Naive thymus-derived CD4-positive, alpha-beta T cell (primary cell): ENCODE data around the gene ZFAND3. TPM values are rescaled to one million over a fixed set of nuclear protein-coding genes. Genes with fewer than 3 reads are reported as not detected.

ENCODE experiments used
- ATAC-seq: fragments of 150-1000 bp; cut with Tn5 transposase; 2 replicates; pipeline ENCODE4 v1.10.0; 2021; ENCODE audit warnings: mild to moderate bottlenecking, moderate library complexity
- CTCF ChIA-PET: fragments of 350-600 bp; sonication (Branson Sonifier 250); formaldehyde crosslinking; loops from one replicate; lab custom pipeline; 2021; ENCODE audit warnings: antibody characterized with exemption; lab: Charles Lee
- POLR2A ChIA-PET: fragments of 350-600 bp; sonication (Branson Sonifier 250); formaldehyde crosslinking; loops from one replicate; lab custom pipeline; 2021; ENCODE audit warnings: antibody characterized with exemption, inconsistent platforms; lab: Charles Lee
- DNase-seq, 9 donors: peaks; one replicate each; pipeline versions ENCODE4 v3.0.0 to v3.0.0-alpha.2; 2020 to 2022; ENCODE audit warnings: mixed read lengths in 1 of 9
- H3K27ac ChIP-seq: one replicate; pipeline ENCODE4 v1.7.0; 2013; ENCODE audit warnings: mild to moderate bottlenecking, low read depth, low read length, moderate library complexity
- H3K27me3 ChIP-seq, 2 donors: one replicate each; pipeline ENCODE4 v1.7.0; 2013; ENCODE audit warnings: low read length in 2 of 2, mild to moderate bottlenecking in 2 of 2, moderate library complexity in 2 of 2; ENCODE audit not compliant: control insufficient read depth in 2 of 2, insufficient read depth in 2 of 2
- H3K36me3 ChIP-seq, 3 experiments: 1 replicate in 2 of 3; 2 replicates in 1 of 3; pipeline ENCODE4 v1.7.0; 2013; ENCODE audit warnings: low read length in 3 of 3, mild to moderate bottlenecking in 3 of 3, moderate library complexity in 1 of 3; ENCODE audit not compliant: insufficient read depth in 3 of 3, control insufficient read depth in 2 of 3
- H3K4me1 ChIP-seq, 2 donors: one replicate each; pipeline ENCODE4 v1.7.0; 2013; ENCODE audit warnings: low read length in 2 of 2, mild to moderate bottlenecking in 2 of 2, moderate library complexity in 1 of 2; ENCODE audit not compliant: control insufficient read depth in 2 of 2, insufficient read depth in 2 of 2
- H3K4me3 ChIP-seq: 2 replicates; pipeline ENCODE4 v1.7.0; 2013; ENCODE audit warnings: mild to moderate bottlenecking, low read length
- H3K9me3 ChIP-seq, 3 experiments: 1 replicate in 2 of 3; 2 replicates in 1 of 3; pipeline ENCODE4 v1.7.0; 2013; ENCODE audit warnings: low read length in 3 of 3; ENCODE audit not compliant: control insufficient read depth in 2 of 3
- H3K27ac Mint-ChIP-seq, 9 donors: one replicate each; pipeline ENCODE4 v1.8.0; 2020 to 2022; ENCODE audit warnings: mixed read lengths in 9 of 9, mild to moderate bottlenecking in 8 of 9, moderate library complexity in 5 of 9, inconsistent platforms in 2 of 9
- H3K27me3 Mint-ChIP-seq, 5 donors: one replicate each; pipeline ENCODE4 v1.8.0; 2021 to 2022; ENCODE audit warnings: mixed read lengths in 5 of 5, mild to moderate bottlenecking in 1 of 5
- H3K36me3 Mint-ChIP-seq, 5 donors: one replicate each; pipeline ENCODE4 v1.8.0; 2020 to 2022; ENCODE audit warnings: mixed read lengths in 5 of 5, mild to moderate bottlenecking in 3 of 5, inconsistent platforms in 1 of 5
- H3K4me1 Mint-ChIP-seq, 7 donors: one replicate each; pipeline ENCODE4 v1.8.0; 2020 to 2022; ENCODE audit warnings: mixed read lengths in 7 of 7, mild to moderate bottlenecking in 3 of 7, inconsistent platforms in 1 of 7
- H3K4me3 Mint-ChIP-seq, 10 donors: one replicate each; pipeline ENCODE4 v1.8.0; 2020 to 2022; ENCODE audit warnings: mild to moderate bottlenecking in 10 of 10, mixed read lengths in 10 of 10, moderate library complexity in 6 of 10, inconsistent platforms in 2 of 10
- H3K9me3 Mint-ChIP-seq, 11 donors: one replicate each; pipeline ENCODE4 v1.8.0; 2020 to 2022; ENCODE audit warnings: mixed read lengths in 11 of 11, mild to moderate bottlenecking in 4 of 11, inconsistent platforms in 1 of 11, moderate library complexity in 1 of 11
- intact Hi-C, 2 donors: fragments of 100-400 bp; cut with micrococcal nuclease; formaldehyde crosslinking; loops; one replicate each; pipeline ENCODE4 v1.15.1; 2023
- polyA plus RNA-seq, 2 donors: library from polyadenylated mRNA; unstranded; fragments of 300-500 nt; fragmentation: Illumina TruSeq; gene quantifications; one replicate each; pipeline ENCODE4 v1.2.3, GENCODE V29; 2021
- total RNA-seq, 6 experiments: library from RNA in 5 of 6; stranded (reverse) in 5 of 6; gene quantifications; 1 replicate in 5 of 6; 2 replicates in 1 of 6; pipeline ENCODE4 v1.2.3 and lab custom pipeline; 2021 to 2026

The ZFAND3 gene
- total and polyA plus RNA-seq, 7 experiments from 2014 or later = 3.5 to 55.0 (median 37.1) TPM

GRCh38 chr6:37793067-37793466, 26.5 kb upstream of the ZFAND3 start:
- no peak overlapping the region for H3K27ac Mint-ChIP-seq
- no peaks in the 10 kb centered on the region for H3K9me3 Mint-ChIP-seq
- intact Hi-C loops = loop anchor here in 1 of 2 donors (5.0 to 10.0 kb wide), 2 partner anchors 219 to 882 kb away; no protein-coding TSS in a partner anchor
- H3K36me3 ChIP-seq = no peaks in the 10 kb centered on the region
- H3K4me3 Mint-ChIP-seq = no peak overlapping the region
- H3K36me3 Mint-ChIP-seq = no peaks in the 10 kb centered on the region
- peaks cover 0 to 11% (median 0%) of the 10 kb centered on the region in 7 donors for H3K4me1 Mint-ChIP-seq
- H3K27ac ChIP-seq = no peak overlapping the region
- peaks cover 0 to 3% (median 0%) of the 10 kb centered on the region in 5 donors for H3K27me3 Mint-ChIP-seq
- H3K4me1 ChIP-seq = no peaks in the 10 kb centered on the region
- DNase-seq (no peak), ATAC-seq (no peak)
- H3K27me3 ChIP-seq = no peaks in the 10 kb centered on the region
- CTCF ChIA-PET = no interaction called here
- POLR2A ChIA-PET = no interaction called here
- H3K9me3 ChIP-seq = no peaks in the 10 kb centered on the region
- H3K4me3 ChIP-seq = no peak overlapping the region

DNA sequence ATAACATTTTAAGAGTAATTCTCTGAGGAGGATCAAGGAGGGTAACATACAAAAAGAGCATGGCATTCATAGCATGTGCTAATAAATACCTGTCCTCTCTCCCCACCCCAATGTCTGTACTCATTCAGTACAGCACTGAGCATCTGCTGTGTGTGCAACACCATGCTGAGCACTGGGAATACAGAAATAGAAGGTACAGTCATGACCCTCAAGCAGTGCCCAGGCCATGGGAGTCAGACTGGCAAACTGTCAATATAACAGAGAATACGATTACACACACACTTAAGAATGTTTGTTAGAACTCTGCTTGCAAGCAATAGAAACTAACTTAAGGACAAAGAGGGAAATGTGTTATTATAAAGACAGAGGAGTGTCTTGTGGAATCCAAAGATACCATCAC, 24.7 kb upstream of the ZFAND3 start:
- H3K9me3 Mint-ChIP-seq = no peaks in the 10 kb centered on the region
- H3K4me1 Mint-ChIP-seq = peaks cover 0 to 11% (median 0%) of the 10 kb centered on the region in 7 donors
- Histone ChIP-seq H3K27me3 (no peaks in the 10 kb centered on the region), H3K27ac (no peak overlapping the region), H3K36me3 (no peaks in the 10 kb centered on the region), H3K4me1 (no peaks in the 10 kb centered on the region), H3K4me3 (no peak overlapping the region), H3K9me3 (no peaks in the 10 kb centered on the region)
- H3K4me3 Mint-ChIP-seq = no peak overlapping the region
- no peak for DNase-seq
- POLR2A ChIA-PET = no interaction called here
- no peak overlapping the region for H3K27ac Mint-ChIP-seq
- intact Hi-C loops = loop anchor here in 1 of 2 donors (5.0 to 10.0 kb wide), 2 partner anchors 217 to 880 kb away; no protein-coding TSS in a partner anchor
- ATAC-seq = no peak
- peaks cover 0 to 10% (median 0%) of the 10 kb centered on the region in 5 donors for H3K27me3 Mint-ChIP-seq
- CTCF ChIA-PET = no interaction called here
- no peaks in the 10 kb centered on the region for H3K36me3 Mint-ChIP-seq

DNA sequence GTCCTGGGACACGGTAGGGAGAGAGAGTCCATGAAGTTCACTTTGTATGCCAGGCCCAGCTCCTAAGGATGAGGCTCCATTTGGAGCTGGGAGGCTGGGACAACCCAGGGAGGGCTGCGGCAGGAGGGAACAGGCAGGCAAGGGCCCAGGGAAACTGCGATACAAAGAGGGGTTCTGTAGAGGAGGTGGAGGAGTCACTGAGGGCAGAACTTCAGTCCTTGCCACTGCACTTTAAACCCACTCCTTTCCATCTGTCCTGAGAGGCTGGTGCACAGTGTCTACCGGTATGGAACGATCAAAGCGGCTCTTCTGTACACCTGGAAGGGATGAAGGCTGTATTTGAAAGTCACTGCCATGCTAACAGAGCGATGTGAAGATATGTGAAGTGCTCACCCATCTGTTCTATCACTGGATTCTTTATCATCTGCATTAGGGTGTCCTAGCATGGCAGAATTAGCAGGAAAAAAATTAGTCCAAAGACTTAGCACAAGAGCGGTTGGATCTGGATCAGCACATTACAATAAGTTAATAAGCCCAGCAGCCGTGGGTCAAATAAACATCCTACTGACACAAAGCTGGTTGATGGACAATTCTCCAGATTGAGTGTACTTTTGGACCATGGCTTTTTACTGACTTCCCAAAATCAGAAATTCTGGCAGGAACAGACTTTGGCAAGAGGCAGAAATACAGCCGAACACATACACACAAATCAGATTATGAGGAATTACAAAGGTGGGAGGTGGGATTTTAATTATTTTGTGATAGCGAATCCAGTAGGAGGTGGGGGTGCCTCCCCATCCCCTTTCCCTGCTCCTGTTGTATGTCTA, 20.9 kb upstream of the ZFAND3 start:
- Mint-ChIP-seq H3K4me1 (peaks cover 0 to 7% (median 0%) of the 10 kb centered on the region in 7 donors), H3K9me3 (no peaks in the 10 kb centered on the region), H3K27me3 (peaks cover 0 to 11% (median 0%) of the 10 kb centered on the region in 5 donors), H3K27ac (no peak overlapping the region), H3K4me3 (no peak overlapping the region), H3K36me3 (no peaks in the 10 kb centered on the region)
- DNase-seq (no peak), ATAC-seq (no peak)
- POLR2A ChIA-PET = no interaction called here
- intact Hi-C loops = loop anchor here in 1 of 2 donors (10.0 kb wide), 1 partner anchor 876 kb away; no protein-coding TSS in a partner anchor
- Histone ChIP-seq H3K27me3 (no peaks in the 10 kb centered on the region), H3K27ac (no peak overlapping the region), H3K36me3 (no peaks in the 10 kb centered on the region), H3K4me3 (no peak overlapping the region), H3K9me3 (no peaks in the 10 kb centered on the region), H3K4me1 (no peaks in the 10 kb centered on the region)
- CTCF ChIA-PET = interaction anchor here (1.1 kb wide), 1 partner anchor 62 kb away, joined by 7 read pairs; no protein-coding TSS in a partner anchor

DNA sequence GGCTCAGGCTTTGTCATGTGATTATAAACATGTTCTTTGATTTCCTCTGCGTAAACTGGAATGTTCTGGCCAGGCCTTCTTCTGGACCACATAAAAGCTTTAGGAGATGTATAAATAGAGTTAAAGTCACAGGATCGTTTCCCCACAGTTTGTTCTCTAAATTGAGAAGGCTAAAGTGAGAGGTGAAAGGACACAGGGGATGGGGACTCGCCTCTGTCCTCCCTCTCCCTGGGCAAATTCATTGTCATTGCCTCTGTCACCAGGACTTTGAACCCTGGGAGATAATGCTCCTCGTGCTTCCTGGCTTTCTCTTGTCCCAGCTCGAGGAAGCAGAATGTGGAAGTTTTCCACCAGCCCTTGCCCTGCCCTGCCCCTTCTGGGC, 20.3 kb upstream of the ZFAND3 start:
- Mint-ChIP-seq H3K9me3 (no peaks in the 10 kb centered on the region), H3K27me3 (peaks cover 0 to 14% (median 0%) of the 10 kb centered on the region in 5 donors), H3K4me3 (no peak overlapping the region), H3K36me3 (no peaks in the 10 kb centered on the region), H3K27ac (no peak overlapping the region), H3K4me1 (peaks cover 0 to 7% (median 0%) of the 10 kb centered on the region in 7 donors)
- no peak overlapping the region for H3K4me3 ChIP-seq
- POLR2A ChIA-PET = no interaction called here
- CTCF ChIA-PET = interaction anchor here (1.1 kb wide), 1 partner anchor 61 kb away, joined by 7 read pairs; no protein-coding TSS in a partner anchor
- no peak overlapping the region for H3K27ac ChIP-seq
- no peak for ATAC-seq
- DNase-seq = no peak
- H3K9me3 ChIP-seq = no peaks in the 10 kb centered on the region
- intact Hi-C loops = loop anchor here in 1 of 2 donors (10.0 kb wide), 1 partner anchor 876 kb away; no protein-coding TSS in a partner anchor
- H3K36me3 ChIP-seq = no peaks in the 10 kb centered on the region
- no peaks in the 10 kb centered on the region for H3K27me3 ChIP-seq
- no peaks in the 10 kb centered on the region for H3K4me1 ChIP-seq

DNA sequence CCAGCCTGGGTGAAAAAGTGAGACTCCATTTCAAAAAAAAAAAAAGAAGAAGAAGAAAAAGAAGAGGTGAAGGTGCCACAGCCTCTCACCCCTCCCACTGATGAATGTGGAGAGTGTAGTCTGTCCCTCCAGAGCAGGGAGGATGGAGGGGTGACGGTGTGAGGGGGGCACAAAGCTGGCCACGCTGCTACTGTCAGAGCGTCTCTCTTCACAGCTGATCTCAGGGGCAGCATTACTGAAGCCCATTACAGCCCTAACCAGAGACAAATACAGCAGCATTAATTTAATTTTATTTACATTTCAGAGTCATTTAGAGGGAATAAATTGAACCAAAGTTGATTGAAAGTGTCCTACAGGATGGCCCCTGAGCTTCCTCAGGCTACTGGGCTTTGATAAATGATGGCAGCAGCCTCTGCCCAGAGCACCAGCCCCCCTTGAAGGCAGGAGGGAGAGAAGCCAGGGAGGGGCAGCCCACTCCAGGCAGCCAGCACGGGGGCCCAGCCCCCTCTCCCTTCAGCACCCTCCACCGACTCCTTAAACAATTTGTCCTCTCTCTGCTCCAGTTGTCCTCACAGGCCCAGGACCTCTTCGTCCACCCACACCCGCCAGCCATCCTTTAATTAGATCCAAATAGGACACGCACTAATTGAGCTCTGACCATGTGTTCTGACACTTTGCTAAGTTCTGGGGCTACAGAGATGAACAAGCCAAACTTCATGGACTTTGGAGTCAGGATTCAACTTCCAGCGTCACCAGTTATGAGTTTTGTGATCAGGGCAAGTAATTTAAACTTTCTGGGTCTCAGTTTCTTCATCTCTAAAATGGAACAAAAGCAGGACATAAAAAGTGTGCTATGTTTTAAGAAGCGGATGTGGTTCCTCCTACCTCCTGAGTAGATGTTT, 18.6 kb upstream of the ZFAND3 start:
- Histone ChIP-seq H3K4me1 (no peaks in the 10 kb centered on the region), H3K27ac (no peak overlapping the region), H3K27me3 (no peaks in the 10 kb centered on the region), H3K36me3 (no peaks in the 10 kb centered on the region), H3K4me3 (no peak overlapping the region), H3K9me3 (no peaks in the 10 kb centered on the region)
- H3K9me3 Mint-ChIP-seq = no peaks in the 10 kb centered on the region
- H3K4me1 Mint-ChIP-seq = peaks cover 0 to 7% (median 0%) of the 10 kb centered on the region in 7 donors
- ATAC-seq (no peak), DNase-seq (no peak)
- ChIA-PET CTCF (no interaction called here), POLR2A (interaction anchor here (1.5 kb wide), 1 partner anchor 17 kb away, joined by 3 read pairs; no protein-coding TSS in a partner anchor)
- peaks cover 0 to 14% (median 0%) of the 10 kb centered on the region in 5 donors for H3K27me3 Mint-ChIP-seq
- intact Hi-C loops = no loop called here
- no peak overlapping the region for H3K4me3 Mint-ChIP-seq
- H3K27ac Mint-ChIP-seq = no peak overlapping the region
- no peaks in the 10 kb centered on the region for H3K36me3 Mint-ChIP-seq

DNA sequence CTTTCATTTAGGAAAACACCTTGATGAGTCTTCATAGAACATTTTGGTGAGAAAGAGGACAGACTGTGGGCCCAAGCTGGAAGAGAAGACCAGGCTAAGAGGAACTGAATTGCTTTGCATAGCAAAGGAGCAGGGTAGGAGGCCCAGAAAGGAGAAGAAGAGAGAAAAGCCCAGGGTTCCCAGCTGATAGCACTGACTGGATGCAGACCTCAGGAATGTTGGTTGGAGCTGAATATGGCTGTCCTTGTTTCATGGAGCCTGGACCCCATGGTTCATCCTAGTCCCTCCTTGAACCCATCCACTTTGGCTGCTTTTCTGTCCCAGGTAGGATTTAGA, 18.0 kb upstream of the ZFAND3 start:
- Mint-ChIP-seq H3K27me3 (peaks cover 0 to 14% (median 0%) of the 10 kb centered on the region in 5 donors), H3K4me1 (peaks cover 0 to 7% (median 0%) of the 10 kb centered on the region in 7 donors), H3K27ac (no peak overlapping the region), H3K36me3 (no peaks in the 10 kb centered on the region), H3K4me3 (no peak overlapping the region), H3K9me3 (no peaks in the 10 kb centered on the region)
- H3K27me3 ChIP-seq = no peaks in the 10 kb centered on the region
- H3K36me3 ChIP-seq = no peaks in the 10 kb centered on the region
- ATAC-seq (no peak), DNase-seq (no peak)
- no peak overlapping the region for H3K4me3 ChIP-seq
- H3K4me1 ChIP-seq = no peaks in the 10 kb centered on the region
- POLR2A ChIA-PET = interaction anchor here (0.6 to 1.5 kb wide), 2 partner anchors 17 to 26 kb away, joined by 3 to 7 read pairs; no protein-coding TSS in a partner anchor
- CTCF ChIA-PET = no interaction called here
- no peak overlapping the region for H3K27ac ChIP-seq
- intact Hi-C loops = no loop called here
- H3K9me3 ChIP-seq = no peaks in the 10 kb centered on the region
